Measurements from ENCODE around the gene NAV3. TPM values are rescaled to one million over a fixed set of nuclear protein-coding genes. Genes with fewer than 3 reads are reported as not detected.

NAV3 gene
- total RNA-seq, 2 donors from 2014 or later: 2.6 to 6.6 TPM

- 54 to 63% methylated on average over 2 of the region's 2 CpGs for WGBS, 2 donors
- H3K4me1 ChIP-seq: no peaks in the 10 kb centered on the region
- no peak overlapping the region for H3K4me3 ChIP-seq
- H3K36me3 ChIP-seq (replicated peaks in 1 of 2; ENCODE audit: insufficient read depth in 1 of 2, low read depth in 2 of 2): no peaks in the 10 kb centered on the region
- H3K9me3 ChIP-seq: no peaks in the 10 kb centered on the region
- DNase-seq (no peak), ATAC-seq (no peak)
- TF ChIP-seq POLR2A (IDR thresholded peaks at IDR 0.05): no peak
- TF ChIP-seq CTCF (IDR thresholded peaks at IDR 0.05): no peak
- H3K27ac ChIP-seq: no peak overlapping the region
- intact Hi-C loops (cut with DNase I): no loop called here
- no peaks in the 10 kb centered on the region for H3K27me3 ChIP-seq
Measured at GRCh38 chr12:77980782-77981181, 150.1 kb downstream of the NAV3 start.

- no peaks in the 10 kb centered on the region for H3K36me3 ChIP-seq (replicated peaks in 1 of 2; ENCODE audit: insufficient read depth in 1 of 2, low read depth in 2 of 2)
- no peaks in the 10 kb centered on the region for H3K4me1 ChIP-seq
- no peak for DNase-seq
- intact Hi-C loops (cut with DNase I): no loop called here
- TF ChIP-seq POLR2A (IDR thresholded peaks at IDR 0.05) (no peak), CTCF (IDR thresholded peaks at IDR 0.05) (no peak)
- no peaks in the 10 kb centered on the region for H3K9me3 ChIP-seq
- no peak for ATAC-seq
- no peaks in the 10 kb centered on the region for H3K27me3 ChIP-seq
- H3K27ac ChIP-seq: no peak overlapping the region
- H3K4me3 ChIP-seq: no peak overlapping the region
Measured at GRCh38 chr12:77983859-77984258, 153.2 kb downstream of the NAV3 start.

GRCh38 chr12:77992760-77993159 is 162.1 kb downstream of the NAV3 start:
- Histone ChIP-seq H3K4me1 (no peaks in the 10 kb centered on the region), H3K9me3 (no peaks in the 10 kb centered on the region), H3K36me3 (replicated peaks in 1 of 2; ENCODE audit: insufficient read depth in 1 of 2, low read depth in 2 of 2) (no peaks in the 10 kb centered on the region), H3K27ac (no peak overlapping the region), H3K27me3 (no peaks in the 10 kb centered on the region), H3K4me3 (no peak overlapping the region)
- WGBS, 2 donors: 50 to 53% methylated on average over 1 of the region's 1 CpG
- DNase-seq (no peak), ATAC-seq (no peak)
- intact Hi-C loops (cut with DNase I): no loop called here
- TF ChIP-seq CTCF (IDR thresholded peaks at IDR 0.05) (no peak), POLR2A (IDR thresholded peaks at IDR 0.05) (no peak)

GRCh38 chr12:77993658-77994057 is 163.0 kb downstream of the NAV3 start:
- DNase-seq: no peak
- H3K4me3 ChIP-seq: no peak overlapping the region
- TF ChIP-seq POLR2A (IDR thresholded peaks at IDR 0.05) (no peak), CTCF (IDR thresholded peaks at IDR 0.05) (no peak)
- WGBS, 2 donors: 46 to 48% methylated on average over 4 of the region's 4 CpGs
- no peak for ATAC-seq
- no peak overlapping the region for H3K27ac ChIP-seq
- H3K27me3 ChIP-seq: no peaks in the 10 kb centered on the region
- no peaks in the 10 kb centered on the region for H3K9me3 ChIP-seq
- H3K4me1 ChIP-seq: no peaks in the 10 kb centered on the region
- intact Hi-C loops (cut with DNase I): no loop called here
- no peaks in the 10 kb centered on the region for H3K36me3 ChIP-seq (replicated peaks in 1 of 2; ENCODE audit: insufficient read depth in 1 of 2, low read depth in 2 of 2)

GRCh38 chr12:77995436-77996167 is 164.9 kb downstream of the NAV3 start:
- no peaks in the 10 kb centered on the region for H3K4me1 ChIP-seq
- WGBS, 2 donors: 56 to 70% methylated on average over 2 of the region's 2 CpGs
- TF ChIP-seq POLR2A (IDR thresholded peaks at IDR 0.05): no peak
- no peaks in the 10 kb centered on the region for H3K9me3 ChIP-seq
- no peak for DNase-seq
- H3K27me3 ChIP-seq: no peaks in the 10 kb centered on the region
- no peak overlapping the region for H3K27ac ChIP-seq
- ATAC-seq: no peak
- intact Hi-C loops (cut with DNase I): no loop called here
- no peak overlapping the region for H3K4me3 ChIP-seq
- H3K36me3 ChIP-seq (replicated peaks in 1 of 2; ENCODE audit: insufficient read depth in 1 of 2, low read depth in 2 of 2): no peaks in the 10 kb centered on the region

Measured in body of pancreas (tissue), 4 donors.